Gastrocnemius medialis (tissue), 4 donors: ENCODE measurements around the gene TAS1R1. TPM values are rescaled to one million over a fixed set of nuclear protein-coding genes. Genes with fewer than 3 reads are reported as not detected.

Source experiments
- ATAC-seq, 2 donors: fragments of 150-250 bp; one replicate each; pipeline ENCODE4 v1.9.1; 2016
- DNase-seq, 2 donors: peaks; one replicate each; pipeline ENCODE4 v3.0.0-alpha.2; 2019
- H3K27ac ChIP-seq, 4 donors: fragments of 200-600 bp; sonication (generic); 1 replicate in 1 of 4; 2 replicates in 3 of 4; pipeline ENCODE4 v1.5.1; 2016 to 2018; ENCODE audit warnings: mild to moderate bottlenecking in 2 of 4, moderate library complexity in 1 of 4
- H3K27me3 ChIP-seq, 3 donors: fragments of 200-600 bp; sonication (generic) in 2 of 3; 1 replicate in 1 of 3; 2 replicates in 2 of 3; pipeline versions ENCODE4 v1.5.1 to v1.6.0; 2016 to 2019; ENCODE audit warnings: mild to moderate bottlenecking in 1 of 3, moderate library complexity in 1 of 3
- H3K36me3 ChIP-seq, 2 donors: fragments of 200-600 bp; sonication (generic) in 1 of 2; one replicate each; pipeline ENCODE4 v1.5.1; 2017 to 2018
- H3K4me1 ChIP-seq, 2 donors: fragments of 200-600 bp; sonication (generic) in 1 of 2; one replicate each; pipeline ENCODE4 v1.5.1; 2016 to 2017; ENCODE audit warnings: mild to moderate bottlenecking in 2 of 2
- H3K4me3 ChIP-seq, 4 donors: fragments of 200-600 bp; sonication (generic) in 3 of 4; 1 replicate in 1 of 4; 2 replicates in 3 of 4; pipeline ENCODE4 v1.5.1; 2016 to 2019; ENCODE audit warnings: mild to moderate bottlenecking in 2 of 4
- H3K9me3 ChIP-seq, 3 donors: fragments of 200-600 bp; sonication (generic) in 2 of 3; 1 replicate in 1 of 3; 2 replicates in 2 of 3; pipeline ENCODE4 v1.5.1; 2016 to 2019
- POLR2A ChIP-seq, 2 donors: fragments of 450-650 bp; IDR thresholded peaks; one replicate each; pipeline ENCODE4 v1.6.1; 2017; ENCODE audit warnings: antibody characterized with exemption in 2 of 2, mild to moderate bottlenecking in 2 of 2, moderate library complexity in 2 of 2
- in situ Hi-C, 4 donors: fragments of 200-750 bp; cut with MboI; loops; one replicate each; pipeline versions ENCODE4 v1.15.0 to v1.8.0; 2017; ENCODE audit warnings: low sequenced_read_pairs in 4 of 4
- intact Hi-C: fragments of 100-400 bp; cut with DNase I; formaldehyde crosslinking; loops from one replicate; pipeline ENCODE4 v1.15.1; 2023; ENCODE audit warnings: low total_unique reads
- total RNA-seq, 4 donors: library from RNA; depleted of rRNA; stranded (reverse); fragments of >200 nt; gene quantifications; one replicate each; pipeline versions ENCODE4 v1.1.0 to v1.2.3, GENCODE V29; 2016
- TF ChIP-seq, protein P1 (sequence below), 5 experiments: fragments of 450-650 bp in 3 of 5; fragments of 200-600 bp in 2 of 5; sonication (generic) in 2 of 5; IDR thresholded peaks in 4 of 5; conservative IDR thresholded peaks in 1 of 5; 1 replicate in 4 of 5; 2 replicates in 1 of 5; pipeline ENCODE4 v1.5.1; 2016 to 2019; ENCODE audit warnings: antibody characterized with exemption in 5 of 5, mild to moderate bottlenecking in 3 of 5, moderate library complexity in 3 of 5

The TAS1R1 gene
- total RNA-seq, 4 donors from 2014 or later = not detected

DNA sequence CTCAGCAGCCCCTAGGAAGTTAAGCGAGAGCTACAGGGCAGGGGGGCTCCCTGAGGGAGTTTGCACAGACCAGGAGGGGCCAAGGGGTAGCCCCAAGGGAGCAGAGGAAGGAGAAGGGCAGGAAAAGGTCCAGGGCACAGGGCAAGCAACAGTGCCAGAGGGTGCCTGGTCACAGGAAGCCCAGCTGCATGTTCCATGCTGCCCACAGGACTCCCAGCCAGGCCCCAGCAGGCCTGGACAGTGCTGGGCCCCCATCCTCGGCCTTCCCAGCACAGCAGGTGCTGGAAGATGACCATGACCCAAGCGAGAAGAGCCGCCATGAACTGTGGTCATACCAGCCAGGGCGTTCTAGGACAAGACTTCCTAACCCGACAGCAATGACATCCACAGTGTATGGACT lies 36.5 kb downstream of the TAS1R1 start:
- in situ Hi-C loops (no loop called here), intact Hi-C loops (no loop called here)
- peak in 1 of 2 donors; percentile 19 for ATAC-seq
- DNase-seq = peak in 1 of 2 donors; percentile 57
- Histone ChIP-seq H3K36me3 (peaks cover 0 to 48% of the 10 kb centered on the region in 2 donors), H3K4me1 (peaks cover 91 to 96% of the 10 kb centered on the region in 2 donors), H3K9me3 (no peaks in the 10 kb centered on the region), H3K27me3 (no peaks in the 10 kb centered on the region), H3K4me3 (no peak overlapping the region), H3K27ac (peak overlapping the region; percentile 98 to 100 (median 100))
- no peak for TF ChIP-seq POLR2A (IDR thresholded peaks at IDR 0.05)
- TF ChIP-seq, protein P1, sequence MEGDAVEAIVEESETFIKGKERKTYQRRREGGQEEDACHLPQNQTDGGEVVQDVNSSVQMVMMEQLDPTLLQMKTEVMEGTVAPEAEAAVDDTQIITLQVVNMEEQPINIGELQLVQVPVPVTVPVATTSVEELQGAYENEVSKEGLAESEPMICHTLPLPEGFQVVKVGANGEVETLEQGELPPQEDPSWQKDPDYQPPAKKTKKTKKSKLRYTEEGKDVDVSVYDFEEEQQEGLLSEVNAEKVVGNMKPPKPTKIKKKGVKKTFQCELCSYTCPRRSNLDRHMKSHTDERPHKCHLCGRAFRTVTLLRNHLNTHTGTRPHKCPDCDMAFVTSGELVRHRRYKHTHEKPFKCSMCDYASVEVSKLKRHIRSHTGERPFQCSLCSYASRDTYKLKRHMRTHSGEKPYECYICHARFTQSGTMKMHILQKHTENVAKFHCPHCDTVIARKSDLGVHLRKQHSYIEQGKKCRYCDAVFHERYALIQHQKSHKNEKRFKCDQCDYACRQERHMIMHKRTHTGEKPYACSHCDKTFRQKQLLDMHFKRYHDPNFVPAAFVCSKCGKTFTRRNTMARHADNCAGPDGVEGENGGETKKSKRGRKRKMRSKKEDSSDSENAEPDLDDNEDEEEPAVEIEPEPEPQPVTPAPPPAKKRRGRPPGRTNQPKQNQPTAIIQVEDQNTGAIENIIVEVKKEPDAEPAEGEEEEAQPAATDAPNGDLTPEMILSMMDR (IDR thresholded peaks at IDR 0.05 in 4 of 5, conservative IDR thresholded peaks at IDR 0.05 in 1 of 5) = no peak

DNA sequence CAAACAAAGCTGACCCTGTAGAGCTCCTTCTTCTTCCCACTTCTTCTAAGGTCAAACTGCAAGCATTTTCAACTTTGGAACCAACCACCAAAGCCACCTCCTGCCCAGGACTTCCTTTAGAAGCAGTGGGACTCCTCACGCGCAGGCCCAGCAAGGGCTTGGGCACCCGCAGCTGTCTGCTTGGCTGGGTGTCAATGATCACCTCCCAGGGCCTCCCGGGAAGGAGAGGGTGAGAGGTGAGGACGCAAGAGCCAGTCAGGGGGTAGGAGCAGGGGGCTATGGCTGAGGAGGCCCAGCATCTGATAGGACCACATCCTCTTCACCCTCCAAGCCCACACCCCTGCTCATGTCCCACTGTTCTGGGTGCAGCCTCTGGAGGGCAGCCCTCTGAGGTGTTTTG lies 37.3 kb downstream of the TAS1R1 start:
- intact Hi-C loops = no loop called here
- in situ Hi-C loops = no loop called here
- DNase-seq (peak in 1 of 2 donors; percentile 75), ATAC-seq (no peak)
- Histone ChIP-seq H3K27me3 (no peaks in the 10 kb centered on the region), H3K9me3 (no peaks in the 10 kb centered on the region), H3K36me3 (peaks cover 0 to 49% of the 10 kb centered on the region in 2 donors), H3K4me3 (no peak overlapping the region), H3K4me1 (peaks cover 97 to 98% of the 10 kb centered on the region in 2 donors), H3K27ac (peak overlapping the region; percentile 98 to 100 (median 100))
- TF ChIP-seq POLR2A (IDR thresholded peaks at IDR 0.05) = no peak
- TF ChIP-seq, protein P1 (IDR thresholded peaks at IDR 0.05 in 4 of 5, conservative IDR thresholded peaks at IDR 0.05 in 1 of 5) = no peak

DNA sequence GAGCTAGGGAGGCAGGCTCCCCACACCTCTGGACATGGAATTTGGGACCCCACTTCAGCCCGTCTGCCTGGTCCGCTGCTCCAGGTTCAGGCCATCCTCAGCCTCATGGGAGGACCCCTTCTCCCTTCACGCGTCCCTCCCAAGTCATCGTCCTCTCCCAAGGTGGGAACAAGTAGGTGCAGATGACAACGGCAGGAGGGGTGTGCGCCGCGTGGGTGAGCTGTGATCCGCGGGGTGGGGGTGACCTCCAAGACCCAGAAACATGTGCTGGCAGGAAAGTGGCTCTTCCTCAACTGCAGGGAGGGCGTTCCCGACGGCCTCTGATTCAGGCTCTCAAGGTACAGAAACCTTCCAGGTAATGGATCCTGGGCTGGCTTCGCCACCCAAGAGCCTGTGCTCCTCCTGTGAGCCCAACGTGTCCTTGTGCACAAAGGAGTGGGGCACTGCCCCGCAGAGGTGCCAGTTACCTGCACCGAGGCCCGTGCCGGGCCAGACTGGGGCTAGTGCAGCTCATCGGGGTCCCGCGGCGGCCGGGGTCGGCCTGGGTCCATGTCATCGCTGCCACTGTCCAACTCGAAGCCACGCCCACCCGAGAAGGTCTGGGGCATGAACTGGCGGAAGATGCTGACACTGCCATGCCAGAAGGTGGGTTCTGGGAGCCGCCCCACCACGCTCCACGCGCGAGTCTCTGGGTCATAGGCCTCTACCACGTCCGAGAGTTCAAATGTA lies 37.9 kb downstream of the TAS1R1 start:
- TF ChIP-seq POLR2A (IDR thresholded peaks at IDR 0.05) = no peak
- TF ChIP-seq, protein P1 (IDR thresholded peaks at IDR 0.05 in 4 of 5, conservative IDR thresholded peaks at IDR 0.05 in 1 of 5) = no peak
- no peak for ATAC-seq
- peak in 1 of 2 donors; percentile 20 for DNase-seq
- no peaks in the 10 kb centered on the region for H3K9me3 ChIP-seq
- no peak overlapping the region for H3K4me3 ChIP-seq
- intact Hi-C loops (no loop called here), in situ Hi-C loops (no loop called here)
- peaks cover 97 to 98% of the 10 kb centered on the region in 2 donors for H3K4me1 ChIP-seq
- peaks cover 0 to 55% of the 10 kb centered on the region in 2 donors for H3K36me3 ChIP-seq
- H3K27me3 ChIP-seq = no peaks in the 10 kb centered on the region
- H3K27ac ChIP-seq = peak overlapping the region; percentile 98 to 100 (median 100)

DNA sequence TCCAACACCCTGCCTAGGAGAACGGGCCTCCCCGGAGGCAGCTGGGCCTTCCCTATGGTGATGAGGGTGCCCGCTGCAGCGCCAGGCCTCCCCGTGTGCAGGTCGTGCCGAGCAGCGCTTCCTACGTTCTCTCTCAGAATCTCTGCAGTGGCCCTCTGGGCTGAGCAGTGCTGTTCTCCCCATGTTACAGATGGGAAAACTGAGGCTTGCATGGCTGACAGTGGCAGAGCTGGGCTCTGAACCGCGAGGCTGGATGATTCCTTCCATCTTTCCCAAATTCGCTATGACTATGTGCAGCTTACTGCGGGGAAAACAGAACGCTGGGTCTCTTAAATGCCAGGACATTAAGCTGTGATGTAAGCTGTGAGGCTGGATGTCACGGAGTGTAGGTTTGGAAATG lies 38.7 kb downstream of the TAS1R1 start:
- Histone ChIP-seq H3K27me3 (no peaks in the 10 kb centered on the region), H3K36me3 (peaks cover 0 to 63% of the 10 kb centered on the region in 2 donors), H3K9me3 (no peaks in the 10 kb centered on the region), H3K4me3 (no peak overlapping the region), H3K27ac (peak overlapping the region; percentile 98 to 100 (median 100)), H3K4me1 (peaks cover 98% of the 10 kb centered on the region in 2 donors)
- no peak for TF ChIP-seq POLR2A (IDR thresholded peaks at IDR 0.05)
- TF ChIP-seq, protein P1 (IDR thresholded peaks at IDR 0.05 in 4 of 5, conservative IDR thresholded peaks at IDR 0.05 in 1 of 5) = no peak
- in situ Hi-C loops = no loop called here
- intact Hi-C loops = no loop called here
- ATAC-seq = no peak
- no peak for DNase-seq
